Right lobe of liver (tissue), 4 donors: Measurements from ENCODE around the gene DISP3.

Experiments
- POLR2A ChIP-seq: fragments of 450-650 bp; IDR thresholded peaks from one replicate; pipeline ENCODE4 v1.6.1; 2017; ENCODE audit warnings: antibody characterized with exemption, mild to moderate bottlenecking
- TF ChIP-seq, protein P1 (sequence below), 4 donors: fragments of 200-600 bp in 3 of 4; fragments of 450-650 bp in 1 of 4; IDR thresholded peaks; one replicate each; pipeline versions ENCODE4 v1.5.1 to v1.8.0; 2016 to 2022; ENCODE audit warnings: antibody characterized with exemption in 4 of 4, mild to moderate bottlenecking in 2 of 4
- donor health status: DM: no; HTN: no; CAD: no.
- donor health status: DM: no; HTN: no; CAD: no.
- donor health status: DM: no; HTN: yes; CAD: no.

DNA sequence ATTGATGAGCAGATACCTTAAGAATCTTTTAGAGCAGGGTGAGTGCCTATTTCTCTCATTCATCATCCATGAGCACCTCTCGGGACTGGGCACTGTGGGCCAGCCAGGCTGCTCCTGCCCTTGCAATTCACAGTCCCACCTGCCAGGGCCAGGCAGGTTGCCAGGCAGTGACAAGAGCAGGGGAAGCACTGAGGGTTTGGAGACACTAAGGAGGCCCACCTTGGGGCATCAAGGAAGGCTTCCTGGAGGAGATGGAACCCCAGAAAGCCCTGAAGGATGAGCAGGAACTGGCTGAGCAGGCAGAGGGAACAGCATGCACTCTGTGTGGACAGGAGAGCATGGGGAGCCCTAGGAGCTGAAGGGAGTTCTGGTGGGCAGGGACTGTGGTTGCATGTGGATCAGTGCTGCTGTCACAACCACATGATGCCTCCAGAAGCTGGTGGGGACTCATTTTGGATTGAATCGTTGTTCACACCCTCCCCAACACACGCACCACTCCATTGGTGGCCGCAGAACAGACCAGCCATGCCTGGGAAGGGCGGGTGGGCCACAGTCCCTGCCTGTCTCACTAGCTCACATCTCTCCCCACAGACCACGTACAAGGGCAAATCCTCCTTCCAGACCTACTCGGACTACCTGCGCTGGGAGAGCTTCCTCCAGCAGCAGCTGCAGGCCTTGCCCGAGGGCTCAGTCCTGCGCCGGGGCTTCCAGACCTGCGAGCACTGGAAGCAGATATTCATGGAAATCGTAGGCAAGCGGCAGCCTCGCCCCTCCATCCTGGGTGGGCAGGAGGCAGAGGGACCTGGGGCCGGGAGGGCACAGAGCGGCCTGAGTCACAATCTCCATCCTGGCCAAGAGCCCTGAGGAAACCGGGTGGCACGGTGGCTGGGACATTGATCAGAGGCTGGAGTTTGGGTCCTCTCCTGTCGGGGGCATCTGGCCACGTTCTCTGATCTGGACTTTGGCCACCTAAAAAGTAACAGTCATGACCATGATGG, 55.1 kb downstream of the DISP3 start:
- no peak for TF ChIP-seq POLR2A
- TF ChIP-seq, protein P1, sequence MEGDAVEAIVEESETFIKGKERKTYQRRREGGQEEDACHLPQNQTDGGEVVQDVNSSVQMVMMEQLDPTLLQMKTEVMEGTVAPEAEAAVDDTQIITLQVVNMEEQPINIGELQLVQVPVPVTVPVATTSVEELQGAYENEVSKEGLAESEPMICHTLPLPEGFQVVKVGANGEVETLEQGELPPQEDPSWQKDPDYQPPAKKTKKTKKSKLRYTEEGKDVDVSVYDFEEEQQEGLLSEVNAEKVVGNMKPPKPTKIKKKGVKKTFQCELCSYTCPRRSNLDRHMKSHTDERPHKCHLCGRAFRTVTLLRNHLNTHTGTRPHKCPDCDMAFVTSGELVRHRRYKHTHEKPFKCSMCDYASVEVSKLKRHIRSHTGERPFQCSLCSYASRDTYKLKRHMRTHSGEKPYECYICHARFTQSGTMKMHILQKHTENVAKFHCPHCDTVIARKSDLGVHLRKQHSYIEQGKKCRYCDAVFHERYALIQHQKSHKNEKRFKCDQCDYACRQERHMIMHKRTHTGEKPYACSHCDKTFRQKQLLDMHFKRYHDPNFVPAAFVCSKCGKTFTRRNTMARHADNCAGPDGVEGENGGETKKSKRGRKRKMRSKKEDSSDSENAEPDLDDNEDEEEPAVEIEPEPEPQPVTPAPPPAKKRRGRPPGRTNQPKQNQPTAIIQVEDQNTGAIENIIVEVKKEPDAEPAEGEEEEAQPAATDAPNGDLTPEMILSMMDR (IDR thresholded peaks at IDR 0.05): no peak
